Fibroblast of the aortic adventitia (primary cell): ENCODE measurements around the gene CENPP. TPM values are rescaled to one million over a fixed set of nuclear protein-coding genes. Genes with fewer than 3 reads are reported as not detected.

Experiments
- DNase-seq: peaks from one replicate; pipeline ENCODE4 v3.0.0-alpha.2; 2010; ENCODE audit warnings: low read depth
- H3K4me3 ChIP-seq: 2 replicates; pipeline ENCODE4 v1.5.1; 2011; ENCODE audit warnings: low read depth, mild to moderate bottlenecking, control low read depth, low read length, moderate library complexity
- total RNA-seq: library from RNA; depleted of rRNA; stranded (reverse); fragments of >200 nt; gene quantifications from 2 replicates; pipeline ENCODE4 v1.2.3, GENCODE V29; 2012; ENCODE audit warnings: low replicate concordance
- TF ChIP-seq, protein P1 (sequence below): IDR thresholded peaks from 2 replicates; pipeline ENCODE4 v1.5.1; 2011; ENCODE audit warnings: mild to moderate bottlenecking, low read length, control low read depth, inconsistent platforms; ENCODE audit not compliant: insufficient read depth

CENPP gene
- total RNA-seq, 1 donor, result 19.3 TPM

DNA sequence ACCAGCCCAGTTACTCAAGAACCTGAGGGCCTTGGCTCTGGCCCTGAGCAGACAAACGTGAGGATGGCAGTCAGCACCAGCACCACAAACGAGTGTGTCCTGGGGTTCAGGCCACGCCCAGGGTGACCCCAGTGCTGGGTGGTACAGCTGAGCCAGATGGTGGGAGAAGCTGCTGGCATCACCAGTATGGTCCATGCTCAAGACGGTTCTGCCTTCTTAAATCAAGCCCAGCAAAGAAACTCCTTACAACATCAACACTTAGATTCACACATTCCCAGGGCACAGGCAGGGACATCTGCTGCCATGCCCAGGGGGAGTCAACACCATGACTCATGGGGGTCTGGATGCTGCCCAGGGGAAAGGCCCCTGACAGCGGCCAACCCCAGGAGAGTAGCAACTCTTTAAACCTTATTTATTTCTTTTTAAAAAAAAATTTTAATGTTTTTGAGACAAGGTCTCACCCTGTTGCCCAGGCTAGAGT, 312.9 kb downstream of the CENPP start:
- no peak overlapping the region for H3K4me3 ChIP-seq
- DNase-seq, result no peak
- TF ChIP-seq, protein P1, sequence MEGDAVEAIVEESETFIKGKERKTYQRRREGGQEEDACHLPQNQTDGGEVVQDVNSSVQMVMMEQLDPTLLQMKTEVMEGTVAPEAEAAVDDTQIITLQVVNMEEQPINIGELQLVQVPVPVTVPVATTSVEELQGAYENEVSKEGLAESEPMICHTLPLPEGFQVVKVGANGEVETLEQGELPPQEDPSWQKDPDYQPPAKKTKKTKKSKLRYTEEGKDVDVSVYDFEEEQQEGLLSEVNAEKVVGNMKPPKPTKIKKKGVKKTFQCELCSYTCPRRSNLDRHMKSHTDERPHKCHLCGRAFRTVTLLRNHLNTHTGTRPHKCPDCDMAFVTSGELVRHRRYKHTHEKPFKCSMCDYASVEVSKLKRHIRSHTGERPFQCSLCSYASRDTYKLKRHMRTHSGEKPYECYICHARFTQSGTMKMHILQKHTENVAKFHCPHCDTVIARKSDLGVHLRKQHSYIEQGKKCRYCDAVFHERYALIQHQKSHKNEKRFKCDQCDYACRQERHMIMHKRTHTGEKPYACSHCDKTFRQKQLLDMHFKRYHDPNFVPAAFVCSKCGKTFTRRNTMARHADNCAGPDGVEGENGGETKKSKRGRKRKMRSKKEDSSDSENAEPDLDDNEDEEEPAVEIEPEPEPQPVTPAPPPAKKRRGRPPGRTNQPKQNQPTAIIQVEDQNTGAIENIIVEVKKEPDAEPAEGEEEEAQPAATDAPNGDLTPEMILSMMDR, result no peak

DNA sequence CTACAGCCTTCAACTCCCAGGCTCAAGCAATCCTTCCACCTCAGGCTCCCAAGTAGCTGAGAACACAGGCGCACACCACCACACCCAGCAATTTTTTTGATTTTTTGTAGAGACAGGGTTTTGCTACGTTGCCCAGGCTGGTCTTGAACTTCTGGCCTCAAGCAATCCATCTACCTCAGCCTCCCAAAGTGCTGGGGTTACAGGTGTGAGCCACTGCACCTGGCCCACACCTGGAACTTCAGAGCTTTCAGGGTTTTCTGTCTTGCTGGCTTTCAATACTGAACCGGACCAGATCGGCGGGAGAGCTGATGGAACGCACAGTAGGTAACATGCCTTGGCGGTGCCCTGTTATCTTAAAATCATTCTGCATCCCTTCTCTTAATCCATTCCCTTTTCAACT, 313.4 kb downstream of the CENPP start:
- H3K4me3 ChIP-seq, result no peak overlapping the region
- no peak for DNase-seq
- TF ChIP-seq, protein P1, result no peak

DNA sequence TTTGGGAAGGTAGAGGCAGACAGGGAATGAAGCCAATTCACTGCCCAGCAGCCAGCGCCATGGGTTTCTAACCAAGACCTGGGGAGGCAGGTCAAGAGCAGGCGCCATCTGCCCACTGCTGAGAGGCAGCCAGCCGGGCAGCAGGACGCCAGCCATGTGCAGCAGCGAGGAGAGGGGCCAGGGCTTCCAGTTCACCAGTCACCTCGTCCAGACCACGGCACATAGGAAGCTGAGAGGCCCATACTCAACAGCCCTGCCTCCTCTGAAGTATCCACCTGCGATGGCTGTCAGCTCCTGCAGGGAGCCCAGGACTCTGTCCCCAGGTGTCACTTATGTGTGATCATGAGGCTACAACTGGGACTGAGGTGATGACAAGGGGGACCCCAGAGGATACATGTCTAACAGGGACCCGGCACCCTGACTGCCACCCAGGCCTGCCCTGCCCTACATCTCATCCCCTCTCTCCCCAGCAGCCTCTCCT, 314.1 kb downstream of the CENPP start:
- no peak for DNase-seq
- no peak overlapping the region for H3K4me3 ChIP-seq
- TF ChIP-seq, protein P1, result no peak

DNA sequence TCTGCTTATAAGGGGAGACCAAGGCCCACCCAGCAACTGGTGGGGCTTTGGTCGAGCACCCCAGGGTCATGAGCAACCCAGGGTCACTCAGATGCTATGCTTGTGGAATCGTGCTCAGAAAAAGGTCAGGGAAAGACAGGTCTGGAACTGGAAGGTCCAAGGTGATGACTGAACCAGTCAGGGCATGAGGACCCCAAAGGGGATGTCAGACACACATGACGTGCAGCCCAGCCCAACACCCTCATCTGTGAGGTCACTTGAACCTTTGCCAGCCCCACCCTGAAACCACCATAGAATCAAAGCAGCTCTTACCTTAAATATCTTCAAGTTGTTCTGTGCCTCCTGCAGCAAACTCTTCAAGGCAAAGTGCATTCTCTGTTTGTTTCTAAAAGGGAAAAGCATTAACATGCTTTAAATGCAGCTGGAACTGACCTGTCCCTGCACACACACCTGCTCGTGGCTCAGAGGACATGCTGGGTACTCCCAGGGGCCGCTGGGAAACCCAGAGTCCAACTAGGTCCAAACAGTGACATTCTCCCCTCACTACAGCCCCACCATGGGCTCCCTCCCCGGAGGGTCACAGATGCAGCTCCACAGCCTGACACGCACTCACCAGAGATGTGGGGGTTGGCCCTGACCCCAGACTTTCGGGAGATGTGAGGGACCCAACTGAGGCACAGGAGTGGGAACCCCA, 314.8 kb downstream of the CENPP start:
- H3K4me3 ChIP-seq, result no peak overlapping the region
- DNase-seq, result no peak
- TF ChIP-seq, protein P1, result no peak

DNA sequence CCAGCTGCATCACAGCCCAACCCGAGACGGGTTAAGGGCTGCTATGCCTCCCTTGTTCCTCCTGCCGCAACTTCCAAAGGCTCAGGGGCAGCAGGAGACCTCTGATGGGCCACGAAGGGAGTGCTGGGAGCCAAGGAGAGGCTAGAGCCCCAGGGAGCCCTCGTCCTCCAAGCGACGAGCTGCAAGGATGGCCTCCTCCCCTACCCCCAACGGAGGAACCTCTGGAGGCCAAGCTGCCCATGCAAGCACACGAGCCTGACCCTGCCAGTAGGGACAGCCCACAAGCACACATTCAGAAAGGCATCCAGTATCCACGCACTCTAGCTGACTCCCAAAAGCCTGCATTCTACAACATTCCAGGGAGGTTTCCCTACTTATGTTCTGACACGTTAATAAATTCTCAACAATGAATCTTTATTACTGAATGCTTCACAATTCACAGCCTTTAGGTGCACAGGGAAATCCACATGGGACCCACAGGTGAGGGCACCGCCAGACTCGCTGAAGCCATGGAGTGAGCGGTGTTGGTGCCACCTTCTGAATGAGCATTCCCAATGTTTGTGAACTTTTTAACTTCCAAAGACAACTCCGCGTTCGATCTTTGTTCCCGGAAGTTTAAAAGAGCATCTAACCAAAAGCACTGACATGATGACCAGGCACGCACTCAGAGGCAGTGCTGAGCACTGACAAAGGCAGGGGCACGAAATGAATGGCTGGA, 315.5 kb downstream of the CENPP start:
- no peak overlapping the region for H3K4me3 ChIP-seq
- DNase-seq, result no peak
- TF ChIP-seq, protein P1, result no peak

DNA sequence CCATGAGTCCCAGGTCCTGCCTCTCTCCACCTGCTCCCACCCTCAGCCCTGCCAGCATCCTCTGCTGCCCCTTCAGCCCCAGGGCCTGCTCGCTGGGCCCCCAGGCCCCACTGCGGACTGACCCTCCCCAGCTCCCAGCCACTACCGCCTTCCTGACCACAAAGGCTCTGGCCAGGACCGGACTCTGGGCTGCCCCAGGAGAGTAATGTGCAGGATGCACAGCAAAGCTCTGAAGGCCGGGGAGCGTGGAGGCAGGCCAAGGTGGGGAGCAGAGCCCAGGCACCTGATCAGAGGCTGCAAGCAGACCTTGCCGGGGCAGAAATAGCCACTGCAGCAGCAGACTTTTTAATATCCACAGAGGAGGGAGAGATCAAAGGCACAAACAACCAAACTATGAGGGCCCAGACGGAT, 316.3 kb downstream of the CENPP start:
- no peak for DNase-seq
- TF ChIP-seq, protein P1, result no peak

More for the DNA sequence above, 316.3 kb downstream of the CENPP start:
- no peak overlapping the region for H3K4me3 ChIP-seq
